ENCODE results near the gene ABLIM2.

ABLIM2 gene

DNA sequence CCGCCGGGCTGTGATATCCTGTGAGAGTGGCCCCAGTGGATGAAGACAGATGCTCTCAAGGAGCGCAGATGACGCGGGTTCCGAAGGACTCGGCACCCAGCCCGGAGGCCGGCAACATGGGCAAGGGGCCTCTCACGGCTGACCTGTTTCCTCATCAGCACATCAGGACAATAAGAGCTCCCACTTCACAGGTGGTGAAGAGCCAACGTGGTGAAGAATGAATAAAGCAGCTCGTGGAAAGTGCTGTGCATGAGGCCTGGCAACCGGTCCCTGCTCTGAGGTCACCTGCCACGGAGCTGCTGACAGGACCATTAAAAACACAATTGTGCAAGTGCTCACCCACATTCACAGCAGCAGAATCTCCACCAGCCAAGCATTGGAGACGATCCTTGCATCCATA, 22.9 kb downstream of the ABLIM2 start:
- no peak for DNase-seq

DNA sequence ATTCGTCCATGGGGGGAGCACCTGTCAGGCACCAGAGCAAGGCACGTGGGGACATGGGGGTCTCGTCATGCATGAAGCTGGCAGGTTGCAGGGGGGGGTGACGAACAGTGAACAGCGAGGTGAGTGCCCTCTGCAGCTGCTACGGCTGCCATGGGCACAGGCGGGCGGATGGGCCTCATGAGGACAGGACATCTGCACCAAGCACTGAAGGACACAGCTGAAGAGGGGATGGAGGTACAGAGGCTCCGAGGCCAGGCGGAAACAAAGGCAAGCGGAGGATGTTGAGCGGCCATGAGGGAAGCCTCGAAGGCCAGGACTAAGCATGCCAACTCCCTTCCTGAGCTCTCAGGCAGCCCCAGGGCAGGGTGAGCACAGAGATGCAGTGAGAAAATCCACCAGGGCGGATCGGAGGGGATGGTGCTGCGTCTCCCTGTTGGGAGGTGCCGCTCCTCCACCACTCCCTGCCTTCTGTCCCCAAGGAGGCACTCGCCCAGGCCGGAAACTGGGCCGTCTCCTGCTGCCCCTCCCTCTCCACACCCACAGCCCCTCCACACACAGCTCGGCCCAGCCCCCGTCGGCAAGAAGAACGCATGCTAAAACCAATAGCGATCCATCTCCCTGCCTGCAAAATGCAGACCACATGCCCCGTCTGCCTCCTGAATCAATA, 24.6 kb downstream of the ABLIM2 start:
- DNase-seq: no peak

DNA sequence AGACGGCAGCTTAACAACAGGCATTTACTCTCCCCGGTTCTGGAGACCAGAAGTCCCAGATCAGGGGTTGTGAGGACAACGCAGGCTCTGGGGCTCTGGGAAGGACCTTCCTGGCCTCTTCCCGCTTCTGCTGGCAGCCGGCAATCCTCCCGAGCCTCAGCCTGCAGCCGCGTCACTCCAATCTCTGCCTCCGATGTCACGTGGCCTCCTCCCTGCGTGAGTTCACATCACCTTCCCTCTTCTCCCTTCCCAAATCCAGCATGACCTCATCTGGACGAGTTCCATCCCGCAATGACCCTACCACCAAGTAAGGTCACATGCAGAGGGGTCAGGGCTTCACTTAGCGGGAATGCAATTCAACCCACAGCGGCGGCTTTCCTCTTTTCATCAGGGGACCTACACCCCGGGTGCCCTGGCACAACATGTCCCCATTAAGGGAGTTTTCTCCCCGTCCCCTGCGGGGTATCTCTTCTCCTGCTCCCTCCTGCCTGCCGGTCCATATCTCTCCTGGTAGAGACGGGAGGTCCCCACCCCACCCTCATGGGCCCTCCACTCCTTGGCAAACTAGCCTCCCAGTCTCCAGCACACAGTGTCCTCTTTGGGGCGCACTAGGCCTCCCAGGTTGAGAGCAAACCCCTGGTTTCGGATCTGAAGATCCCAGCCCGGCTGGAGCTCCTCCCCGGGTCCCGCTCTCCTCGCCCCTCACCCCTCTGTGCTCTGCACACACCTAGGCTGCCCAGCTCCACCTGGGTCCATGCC, 25.5 kb downstream of the ABLIM2 start:
- DNase-seq: no peak

DNA sequence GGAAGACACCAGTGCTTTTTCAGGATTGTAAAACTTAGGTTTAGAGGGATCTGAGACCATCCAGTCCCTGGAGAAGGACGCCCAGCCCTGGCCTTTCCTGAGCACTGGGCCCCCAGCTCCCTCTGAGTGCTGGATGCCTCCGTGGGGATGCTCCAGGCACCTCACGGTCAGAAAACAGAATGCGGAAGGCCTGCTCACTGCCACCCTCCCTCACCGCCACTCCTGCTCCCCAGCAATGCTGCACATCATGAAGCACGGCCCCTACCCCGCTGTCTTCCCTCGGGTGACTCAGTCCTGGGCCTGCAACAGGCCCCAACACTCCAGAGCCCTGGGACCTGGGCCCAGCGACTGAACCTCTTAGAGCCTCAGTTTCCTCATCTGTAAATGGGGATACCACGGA, 26.2 kb downstream of the ABLIM2 start:
- no peak for DNase-seq

DNA sequence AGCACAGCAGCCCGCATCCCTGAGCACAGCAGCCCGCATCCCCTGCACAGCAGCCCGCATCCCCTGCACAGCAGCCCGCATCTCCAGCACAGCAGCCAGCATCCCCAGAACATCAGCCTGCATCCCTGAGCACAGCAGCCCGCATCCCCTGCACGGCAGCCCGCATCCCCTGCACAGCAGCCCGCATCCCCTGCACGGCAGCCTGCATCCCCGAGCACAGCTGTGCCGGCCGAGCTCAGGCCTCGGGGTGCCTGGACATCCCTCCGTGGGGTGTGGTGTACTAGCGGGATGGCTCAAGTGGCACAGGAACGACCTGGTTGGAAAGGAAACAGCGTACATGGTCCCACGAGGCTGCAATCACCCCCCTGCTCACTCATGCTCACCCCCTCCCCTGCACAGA, 26.8 kb downstream of the ABLIM2 start:
- no peak for DNase-seq

DNA sequence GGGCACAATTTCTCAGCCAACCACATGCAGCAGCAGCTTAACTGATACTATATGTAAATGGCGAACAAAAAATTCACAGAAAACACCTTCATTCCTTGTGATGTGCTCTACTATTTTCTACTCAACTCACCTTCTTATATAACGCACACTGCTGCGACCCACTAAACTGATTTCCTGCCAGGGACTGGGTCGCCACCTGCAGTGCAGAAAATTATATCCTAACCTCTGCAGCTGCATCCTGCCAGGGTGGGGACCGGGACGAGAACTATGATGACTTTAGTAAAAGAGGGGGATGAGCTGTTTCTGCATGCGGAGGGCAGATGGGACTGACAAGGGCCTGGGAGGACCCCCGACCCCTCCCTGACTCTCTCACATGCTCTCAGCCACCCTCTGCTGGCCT, 27.4 kb downstream of the ABLIM2 start:
- DNase-seq: no peak

DNA sequence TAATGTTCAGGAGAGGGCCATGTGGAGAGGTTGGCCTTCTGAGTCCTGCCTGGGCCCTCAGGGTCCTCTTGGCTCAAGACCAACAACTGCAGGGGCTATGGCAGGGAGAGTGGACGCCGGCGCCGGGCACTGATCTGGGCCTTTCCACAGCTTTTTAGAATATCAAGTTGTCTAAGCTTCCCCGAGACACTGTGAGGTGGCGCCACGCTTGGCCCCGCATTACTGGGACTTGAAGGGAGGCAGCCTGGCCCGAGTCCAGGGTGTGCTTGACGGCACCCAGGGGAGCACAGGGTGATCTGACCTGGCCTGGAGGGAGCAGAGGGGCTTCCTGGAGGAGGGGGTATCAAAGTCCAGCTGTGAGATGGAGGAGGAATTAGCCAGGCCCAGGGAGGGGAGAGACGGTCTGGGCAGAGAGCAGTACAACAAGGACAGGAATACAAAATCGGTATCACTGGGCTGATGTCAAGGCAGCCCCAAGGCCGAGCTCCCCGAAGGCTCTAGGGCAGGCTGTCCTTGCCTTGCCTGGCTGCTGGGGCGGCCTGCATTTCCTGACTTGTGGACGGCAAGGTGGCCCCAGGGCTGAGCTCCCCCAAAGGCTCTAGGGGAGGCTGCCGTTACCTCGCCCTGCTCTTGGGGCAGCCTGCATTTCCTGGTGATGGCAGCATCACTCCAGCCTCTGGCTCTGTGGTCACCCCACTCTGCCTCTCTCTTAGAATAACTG, 28.1 kb downstream of the ABLIM2 start:
- no peak for DNase-seq

DNA sequence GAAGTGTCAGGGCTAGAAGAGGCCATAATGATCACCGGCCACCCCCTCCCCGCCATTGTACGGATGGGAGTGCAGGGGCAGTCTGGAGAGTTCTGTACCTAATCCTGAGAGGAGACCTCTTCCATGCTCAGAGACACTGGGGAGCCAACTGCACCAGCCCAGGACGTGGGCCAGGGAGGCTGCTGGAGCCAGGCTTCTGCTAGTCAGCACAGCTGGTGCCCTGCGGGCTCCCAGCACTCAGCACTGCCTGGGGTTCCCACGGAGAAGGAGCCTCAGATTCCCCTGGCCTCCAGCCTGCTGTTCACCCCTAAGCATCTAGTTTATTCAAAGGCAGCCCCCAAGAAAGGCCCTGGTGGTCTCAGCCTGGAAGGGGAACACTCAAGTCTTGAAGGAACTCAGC, 28.8 kb downstream of the ABLIM2 start:
- no peak for DNase-seq

DNA sequence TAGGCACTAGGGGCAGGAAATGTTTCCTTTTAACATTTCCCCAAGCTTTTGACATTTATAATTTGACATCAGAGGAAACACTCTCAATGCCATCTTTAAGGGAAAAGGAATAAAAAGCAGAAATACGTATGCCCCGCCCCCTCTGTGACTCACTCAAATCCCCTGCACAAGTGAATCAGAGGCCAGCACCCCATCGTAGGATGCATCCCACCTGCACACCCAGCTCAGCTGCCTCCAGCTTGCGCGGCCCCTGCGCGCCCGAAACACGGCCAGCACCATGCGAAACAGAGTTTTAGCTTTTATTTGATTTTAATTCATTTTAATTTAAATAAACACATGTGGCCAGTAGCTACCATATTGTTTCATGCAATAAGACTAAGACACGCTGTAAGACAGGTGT, 29.5 kb downstream of the ABLIM2 start:
- DNase-seq: peak; percentile 47 to 57 (median 56)

DNA sequence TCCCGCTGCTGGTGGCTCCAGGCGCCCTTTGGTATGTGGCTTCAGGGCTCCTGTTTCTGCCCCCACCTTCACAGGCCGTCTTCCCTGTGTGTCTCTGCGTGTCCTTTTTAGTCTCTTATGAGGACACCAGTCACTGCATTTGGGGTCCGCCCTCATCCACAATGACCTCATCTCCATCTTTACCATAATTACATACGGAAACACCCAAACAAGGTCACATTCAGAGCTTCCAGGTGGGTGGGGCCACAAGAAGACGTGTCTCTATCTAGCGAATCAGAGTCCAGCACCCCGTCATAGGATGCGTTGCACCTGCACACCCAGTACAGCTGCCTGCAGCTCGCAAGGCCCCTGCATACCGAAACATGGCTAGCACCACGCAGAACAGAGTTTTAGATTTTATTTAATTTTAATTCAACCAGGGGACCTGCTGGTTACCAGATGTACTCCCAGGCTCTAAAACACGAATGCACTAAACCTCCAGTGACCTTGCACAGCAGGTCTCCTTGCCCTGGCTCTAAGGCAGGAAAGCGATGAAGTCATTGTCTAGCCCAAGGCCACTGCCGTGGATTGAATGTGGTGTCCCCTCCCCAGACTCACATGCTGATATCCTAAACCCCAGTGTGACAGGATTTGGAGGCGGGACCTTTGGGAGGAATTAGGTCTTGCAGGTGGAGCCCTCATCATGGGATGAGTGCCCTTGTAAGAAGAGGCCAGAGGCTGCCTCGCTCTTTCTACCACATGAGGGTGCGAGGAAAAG, 30.3 kb downstream of the ABLIM2 start:
- no peak for DNase-seq

DNA sequence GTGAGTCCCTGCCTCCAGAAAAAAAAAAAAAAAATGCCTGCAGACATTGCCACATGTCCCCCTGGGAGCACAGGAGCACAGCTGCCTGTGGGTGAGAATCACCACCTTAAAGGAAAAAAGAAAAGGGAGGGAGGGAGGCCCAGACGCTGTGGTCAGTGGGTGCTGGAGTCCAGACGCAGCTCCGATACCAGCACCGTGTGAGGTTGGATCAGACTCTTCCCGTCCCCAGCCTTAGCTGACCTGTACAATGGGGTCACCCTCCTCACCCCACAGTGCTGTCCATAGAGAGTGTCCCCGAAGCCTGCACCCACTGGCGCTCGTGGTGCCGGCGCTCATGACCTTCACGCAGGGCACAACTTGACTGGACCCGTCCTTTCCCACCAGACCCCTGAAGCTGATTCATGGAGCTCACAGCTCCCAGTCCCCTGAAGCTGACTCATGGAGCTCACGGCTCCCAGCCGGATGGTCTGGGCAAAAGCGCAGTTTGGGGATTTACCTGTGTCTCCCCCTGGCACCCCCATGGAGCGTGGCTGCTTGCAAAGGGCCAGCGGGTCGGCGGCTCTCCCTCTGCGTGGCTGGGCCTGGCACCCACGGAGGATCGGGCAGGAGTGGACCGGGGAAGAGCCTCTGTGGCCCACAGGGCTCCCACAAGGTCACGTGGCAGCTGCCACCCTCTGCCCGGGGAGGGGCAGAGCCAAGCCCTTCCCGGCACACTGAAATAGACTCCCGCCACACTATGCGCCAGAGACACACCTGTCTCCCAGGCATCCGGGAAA, 31.4 kb downstream of the ABLIM2 start:
- DNase-seq: no peak

DNA sequence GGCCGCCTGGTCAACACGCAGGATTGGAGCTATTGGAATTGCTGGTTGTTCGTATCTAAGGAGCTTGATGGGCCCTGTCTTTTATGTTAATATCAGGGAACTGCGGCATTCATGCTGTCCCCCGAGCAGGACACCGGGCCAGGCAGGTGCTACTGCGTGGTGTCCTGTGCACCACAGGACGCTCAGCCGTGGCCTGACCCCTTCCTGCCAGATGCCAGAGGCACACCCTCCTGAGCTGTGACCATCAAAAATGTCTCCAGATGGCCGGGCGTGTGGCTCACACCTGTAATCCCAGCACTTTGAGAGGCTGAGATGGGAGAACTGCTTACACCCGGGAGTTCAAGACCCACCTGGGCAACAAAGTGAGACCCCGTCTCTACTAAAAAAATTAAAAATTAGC, 32.1 kb downstream of the ABLIM2 start:
- DNase-seq: no peak

DNA sequence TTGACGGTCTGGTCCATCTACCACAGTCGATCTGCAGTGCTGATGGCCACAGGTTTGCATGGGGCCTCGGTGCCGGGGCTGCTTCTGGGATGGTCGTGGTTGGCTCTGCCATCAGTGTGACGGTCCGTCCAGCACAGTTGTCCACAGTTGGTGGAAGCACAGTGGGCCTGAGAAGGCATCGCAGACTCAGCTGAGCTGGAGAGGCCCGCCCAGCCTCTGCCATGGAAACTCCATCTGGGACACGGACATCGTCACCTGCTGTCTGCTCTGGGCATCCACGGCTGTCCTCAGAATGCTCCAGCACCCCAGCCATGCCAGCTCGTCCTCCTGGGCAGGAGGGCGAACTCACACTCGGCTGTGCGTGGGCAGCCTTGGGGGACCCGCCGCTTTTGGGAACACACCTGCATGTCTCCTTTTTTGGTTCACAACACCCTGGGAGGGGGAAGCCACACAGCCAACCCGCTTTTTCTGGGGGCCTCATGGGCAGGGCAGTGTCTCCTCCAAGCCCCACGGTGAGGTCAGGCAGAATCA, 33.0 kb downstream of the ABLIM2 start:
- no peak for DNase-seq

DNA sequence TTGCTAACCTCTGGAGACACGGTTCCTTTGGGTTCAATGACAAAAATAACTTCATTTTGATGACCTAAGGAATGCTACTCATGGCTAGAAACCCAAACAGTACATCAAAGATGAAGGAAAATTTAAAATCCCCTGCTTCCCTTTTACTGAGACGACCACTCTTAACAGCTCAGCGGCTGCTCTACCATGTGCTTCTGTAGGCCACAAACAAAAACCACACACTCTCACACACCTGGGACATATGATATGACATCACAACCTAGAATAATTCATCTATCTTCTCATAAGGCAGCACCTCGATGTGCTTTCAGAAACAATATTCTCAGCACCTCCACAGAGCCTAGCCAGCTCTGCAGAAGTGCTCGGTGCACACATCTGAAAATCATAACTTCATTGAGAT, 34.7 kb downstream of the ABLIM2 start:
- no peak for DNase-seq

DNA sequence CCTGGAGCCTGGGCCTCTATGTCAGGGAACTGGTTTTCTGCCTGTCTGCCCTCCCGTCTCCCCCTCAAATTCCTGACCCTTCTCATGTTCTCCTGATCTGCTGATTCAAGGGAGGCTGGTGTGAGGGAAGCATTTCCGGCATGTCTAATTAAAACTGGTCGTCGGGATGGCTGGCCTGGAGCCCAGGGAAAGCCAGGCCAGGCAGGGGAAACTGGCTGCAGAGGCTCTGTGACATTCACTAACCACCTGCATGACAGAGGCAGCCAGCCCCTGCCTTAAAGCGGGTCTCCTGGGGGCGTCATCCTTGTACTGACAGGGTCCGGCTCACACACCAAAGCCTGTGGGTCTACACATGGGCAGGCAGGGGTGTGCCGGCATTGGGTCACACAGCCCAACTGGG, 35.2 kb downstream of the ABLIM2 start:
- no peak for DNase-seq

DNA sequence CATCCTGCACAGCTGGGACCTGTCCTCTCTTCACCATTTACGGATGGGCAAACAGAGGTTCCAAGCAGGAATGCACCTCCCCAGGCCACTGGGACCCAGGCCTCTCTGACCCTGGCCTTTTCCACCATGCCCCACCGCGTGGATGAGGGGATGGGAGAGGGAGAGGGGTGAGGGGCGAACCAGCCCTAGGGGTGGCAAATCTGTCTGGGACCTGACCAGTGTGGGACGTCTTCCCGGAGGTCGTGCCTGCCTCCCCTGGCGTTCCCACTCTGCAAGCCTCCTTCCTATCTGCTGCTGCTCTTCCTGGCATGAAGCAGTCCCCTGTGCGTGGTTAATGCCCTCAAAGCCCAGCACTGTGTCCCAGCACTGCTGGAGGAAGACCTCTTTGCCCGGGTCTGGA, 35.9 kb downstream of the ABLIM2 start:
- DNase-seq: no peak

DNA sequence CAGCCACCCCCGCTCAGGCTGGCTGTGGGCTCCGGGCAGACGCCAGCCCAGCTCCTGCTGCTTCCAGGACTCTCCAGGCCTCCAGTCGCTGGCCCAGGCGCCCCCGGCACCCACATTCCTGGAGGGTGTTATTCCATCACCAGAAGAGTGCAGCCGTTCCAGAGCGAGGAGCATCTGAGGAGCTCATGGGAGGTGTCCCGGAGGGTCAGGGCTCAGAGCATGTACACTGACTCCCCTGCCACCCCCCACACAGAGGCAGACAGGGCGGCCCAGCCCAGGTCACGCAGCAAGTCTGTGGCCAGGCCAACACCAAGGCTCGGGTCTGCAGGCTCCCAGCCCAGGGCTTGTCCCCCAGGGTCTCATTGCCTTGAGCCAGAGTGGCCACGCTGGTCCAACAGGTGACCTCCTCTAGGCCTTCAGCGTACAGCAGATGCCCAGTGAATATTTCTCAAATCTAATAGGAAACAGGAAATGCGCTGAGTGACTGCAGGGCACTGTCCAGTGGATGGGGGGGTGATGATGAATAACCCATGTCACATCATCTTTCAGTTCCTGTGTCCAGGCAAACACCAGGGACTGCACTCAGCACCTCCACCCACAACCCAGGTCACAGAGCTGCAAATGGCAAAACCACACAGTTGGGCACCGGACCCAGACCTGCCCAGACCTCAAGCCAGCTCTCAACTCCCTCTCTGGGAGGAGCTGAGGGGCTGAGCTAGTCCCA, 37.2 kb downstream of the ABLIM2 start:
- DNase-seq: peak in 1 of 3 donors; percentile 10

DNA sequence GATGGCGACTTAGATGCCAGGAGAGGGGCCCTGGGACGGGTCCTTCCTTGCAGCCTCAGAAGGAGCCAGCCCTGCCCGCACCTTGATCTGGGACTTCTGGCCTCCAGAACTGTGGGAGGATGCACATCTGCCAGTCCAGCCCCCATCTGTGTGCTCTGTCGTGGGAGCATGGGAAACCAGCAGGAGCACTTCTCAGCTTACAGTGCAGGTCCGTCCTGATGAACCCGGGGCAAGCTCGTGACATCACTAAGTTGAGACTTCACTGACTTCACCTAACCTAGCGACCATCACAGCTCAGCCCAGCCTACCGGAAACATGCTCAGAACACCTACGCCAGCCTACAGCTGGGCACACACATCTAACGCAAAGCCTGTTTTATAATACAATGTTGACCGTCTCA, 38.1 kb downstream of the ABLIM2 start:
- DNase-seq: no peak

DNA sequence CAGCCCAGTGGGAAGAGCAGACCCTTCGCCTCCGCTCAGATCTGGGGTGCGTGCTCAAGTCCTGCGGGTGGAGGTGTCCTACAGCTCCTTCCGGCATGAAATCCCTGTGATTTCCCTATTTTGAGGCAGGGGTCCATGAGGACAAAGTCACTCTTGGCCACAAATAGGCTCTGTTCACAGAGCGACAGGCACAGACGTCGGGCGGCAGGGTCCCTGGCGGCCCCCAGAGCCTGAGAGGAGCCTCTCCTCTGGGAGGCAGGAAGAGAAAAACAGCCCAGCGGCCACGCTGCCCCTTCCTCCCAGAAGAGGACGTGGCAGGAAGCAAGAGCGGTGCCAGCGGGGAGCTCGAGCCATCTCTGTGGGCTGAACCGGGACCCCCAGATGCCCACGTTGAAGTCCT, 38.7 kb downstream of the ABLIM2 start:
- DNase-seq: no peak

DNA sequence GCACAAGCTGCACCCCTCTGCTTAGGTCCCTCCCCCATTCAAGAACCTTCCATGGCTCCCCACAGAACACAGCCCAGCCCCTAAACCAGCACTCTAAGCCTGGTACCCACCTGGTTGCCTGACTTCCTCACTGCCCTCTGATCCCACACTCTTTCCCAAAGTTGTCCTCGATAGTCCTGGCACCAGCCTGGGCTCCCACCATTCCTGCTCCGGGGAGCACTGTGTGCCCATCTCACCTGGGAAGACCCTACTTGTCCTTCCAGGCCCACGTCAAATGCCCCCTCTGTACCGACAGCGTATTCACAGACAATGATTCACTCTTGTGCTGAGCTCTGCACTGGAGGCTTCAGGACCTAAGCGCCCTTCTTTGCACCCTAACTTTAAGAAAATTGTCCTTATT, 40.1 kb downstream of the ABLIM2 start:
- no peak for DNase-seq

DNA sequence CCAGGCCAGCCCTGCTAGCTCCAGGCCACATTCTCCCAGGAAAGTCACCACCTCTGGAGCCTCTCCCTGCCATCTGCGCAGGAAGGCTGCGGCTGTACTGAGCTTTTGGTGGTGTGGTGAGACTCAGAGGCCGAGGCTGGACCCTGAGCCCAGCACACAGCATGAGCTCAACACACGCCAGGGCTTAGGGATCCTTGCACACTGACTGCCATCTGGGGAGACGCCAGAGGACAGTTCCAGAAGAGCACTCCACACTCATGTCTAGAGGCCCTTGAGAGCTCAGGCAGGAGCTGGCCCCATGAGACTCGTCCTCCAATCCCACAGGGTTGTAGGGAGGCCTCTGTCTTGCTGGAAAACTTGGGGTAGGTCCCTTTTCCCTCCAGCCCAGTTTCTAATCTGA, 40.6 kb downstream of the ABLIM2 start:
- DNase-seq: no peak

DNA sequence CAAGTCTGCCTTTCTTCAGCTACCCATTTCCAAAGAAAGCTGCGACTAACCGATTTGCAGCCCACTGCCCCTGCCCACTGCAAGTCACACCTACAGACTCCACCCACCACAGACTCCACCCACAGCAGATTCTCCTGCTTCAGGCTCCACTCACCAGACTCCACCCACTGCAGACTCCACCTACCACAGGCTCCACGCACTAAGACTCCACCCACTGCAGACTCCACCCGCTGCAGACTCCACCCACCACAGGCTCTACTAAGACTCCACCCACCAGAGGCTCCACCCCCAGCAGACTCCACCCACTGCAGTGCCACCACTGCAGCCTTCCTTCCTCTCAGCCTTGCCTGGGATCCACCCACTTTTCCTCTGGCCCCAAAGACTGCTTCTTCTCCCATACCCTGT, 41.3 kb downstream of the ABLIM2 start:
- peak; percentile 51 to 69 (median 58) for DNase-seq
